GM12878 (cell line): ENCODE measurements around the gene CD248. TPM values are rescaled to one million over a fixed set of nuclear protein-coding genes. Genes with fewer than 3 reads are reported as not detected.

Source experiments
- BCL3 ChIP-seq: IDR thresholded peaks from 2 replicates; pipeline ENCODE4 v1.6.1; 2011; ENCODE audit warnings: borderline replicate concordance, low read depth, mild to moderate bottlenecking, moderate library complexity, low read length; ENCODE audit not compliant: insufficient read depth, poor library complexity, severe bottlenecking
- CBX3 ChIP-seq: fragments of 200-600 bp; sonication (generic); IDR thresholded peaks from 2 replicates; pipeline ENCODE4 v1.6.1; 2016; ENCODE audit warnings: low read depth, borderline replicate concordance
- CHD2 ChIP-seq: IDR thresholded peaks from 2 replicates; pipeline ENCODE4 v1.6.1; 2011; ENCODE audit warnings: low read depth, low read length, improper control_type of control experiment, borderline replicate concordance
- POLR2AphosphoS5 ChIP-seq: IDR thresholded peaks from 2 replicates; pipeline ENCODE4 v1.6.1; 2011; ENCODE audit warnings: mild to moderate bottlenecking, low read length, inconsistent platforms
- POU2F2 ChIP-seq: IDR thresholded peaks from 3 replicates; pipeline ENCODE4 v1.6.1; 2011; ENCODE audit warnings: low read depth, mild to moderate bottlenecking, low read length, borderline replicate concordance
- SIN3A ChIP-seq: IDR thresholded peaks from 2 replicates; pipeline ENCODE4 v1.6.1; 2012; ENCODE audit warnings: low read depth, low read length, improper control_type of control experiment
- WRNIP1 ChIP-seq: IDR thresholded peaks from 2 replicates; pipeline ENCODE4 v1.6.1; 2011; ENCODE audit warnings: low read depth, low read length, improper control_type of control experiment, borderline replicate concordance
- YY1 ChIP-seq: IDR thresholded peaks from 2 replicates; pipeline ENCODE4 v1.6.1; 2011; ENCODE audit warnings: low read depth, mild to moderate bottlenecking, low read length
- ZBTB11 ChIP-seq: fragments of 450-650 bp; formaldehyde crosslinking; IDR thresholded peaks from 2 replicates; pipeline ENCODE4 v1.5.0; 2022; ENCODE audit warnings: mild to moderate bottlenecking, missing genetic modification characterization
- polyA plus RNA-seq, 11 experiments: library from polyadenylated mRNA; depleted of rRNA in 4 of 11; unstranded in 6 of 11; stranded (reverse) in 5 of 11; fragments of >200 nt; fragmentation: Nextera tagmentation in 4 of 11; fragmentation: Illumina TruSeq in 1 of 11; extraction: Ambion mirVana in 4 of 11; extraction: Trizol in 1 of 11; gene quantifications; 1 replicate in 1 of 11; 2 replicates in 10 of 11; pipeline versions ENCODE4 v1.2.1 to v1.2.3, GENCODE V29; 2011 to 2016; ENCODE audit warnings: inconsistent platforms in 2 of 11, missing spikeins in 2 of 11, low read depth in 1 of 11
- total RNA-seq, 4 experiments: library from RNA; depleted of rRNA in 3 of 4; stranded (reverse); fragments of >200 nt in 3 of 4; fragmentation: Illumina TruSeq in 1 of 4; extraction: Trizol in 1 of 4; gene quantifications; 2 replicates each; pipeline versions ENCODE4 v1.2.1 to v1.2.3, GENCODE V29; 2013 to 2021

The CD248 gene
- total and polyA plus RNA-seq, 10 of the 15 experiments (the other 5 are each of a cell fraction or from before 2014, with no cell fraction given): 0.10 to 0.21 (median 0.20) TPM; not detected in 7

- TF ChIP-seq ZBTB11 (CRISPR knock-in tag): no peak
- no peak for TF ChIP-seq BCL3
- TF ChIP-seq WRNIP1: no peak
- TF ChIP-seq POU2F2: peak; percentile 67; the same call in 2 of the 3 replicates
- TF ChIP-seq POLR2AphosphoS5: peak; percentile 88
- TF ChIP-seq SIN3A: peak; percentile 61
- no peak for TF ChIP-seq CBX3
- peak; percentile 96 for TF ChIP-seq CHD2
- TF ChIP-seq YY1: peak; percentile 91
- TF ChIP-seq, all 136 proteins: peak for 56
Measured at GRCh38 chr11:66288671-66289547, 27.9 kb downstream of the CD248 start, which contains the start of gene YIF1A (continued).
